K562 (cell line): Measurements from ENCODE around the gene PGM2L1. TPM values are rescaled to one million over a fixed set of nuclear protein-coding genes. Genes with fewer than 3 reads are reported as not detected.

ENCODE experiments used
- ATAC-seq: fragments of 200-7000 bp; cut with Tn5 transposase; 3 replicates; pipeline ENCODE4 v1.9.1; 2020; ENCODE audit warnings: moderate library complexity
- BruUV-seq: library from RNA; stranded (reverse); fragments of 400-500 nt; replicated peaks from 2 replicates; lab custom pipeline; 2021; lab: Mats Ljungman, UMichigan
- CTCF ChIA-PET: fragments of 300-600 bp; formaldehyde crosslinking; extraction: SDS; loops from one replicate; lab custom pipeline; 2021; ENCODE audit warnings: low intra/inter-chr PET ratio; lab: Yijun Ruan, JAX
- POLR2A ChIA-PET: fragments of 300-600, 350-650 bp; sonication (Branson Sonifier 250); formaldehyde crosslinking; extraction: SDS; loops from one replicate; lab custom pipeline; 2021; ENCODE audit warnings: antibody characterized with exemption, inconsistent platforms; lab: Yijun Ruan, JAX
- DNase-seq, 4 experiments: peaks; one replicate each; pipeline versions ENCODE4 v3.0.0 to v3.0.0-alpha.2; 2011 to 2018; ENCODE audit warnings: low spot score in 3 of 4, mixed read lengths in 3 of 4; ENCODE audit errors: extremely low read depth in 1 of 4
- FAIRE-seq: peaks from 2 replicates; lab custom pipeline; 2011; peaks lifted over from hg19 to GRCh38; lab: Jason Lieb, UNC
- H2AFZ ChIP-seq: 2 replicates; pipeline ENCODE4 v1.6.0; 2011; ENCODE audit warnings: low read depth, low read length, control low read depth, inconsistent platforms
- H3K27ac ChIP-seq: fragments of 200-600 bp; 3 replicates; pipeline ENCODE4 v1.8.0; 2011; ENCODE audit warnings: low read depth, mild to moderate bottlenecking, control low read depth, inconsistent platforms, low read length, moderate library complexity, mixed read lengths; ENCODE audit errors: extremely low read depth
- H3K27me3 ChIP-seq, 2 experiments: fragments of 300-600 bp in 1 of 2; 2 replicates in 1 of 2; 3 replicates in 1 of 2; pipeline versions ENCODE4 v1.6.0 to v1.8.0; 2011; ENCODE audit warnings: inconsistent platforms in 2 of 2, low read length in 2 of 2, mild to moderate bottlenecking in 1 of 2, mixed read lengths in 1 of 2, moderate library complexity in 1 of 2; ENCODE audit not compliant: control insufficient read depth in 2 of 2, insufficient read depth in 2 of 2
- H3K36me3 ChIP-seq: fragments of 300-600 bp; 3 replicates; pipeline ENCODE4 v1.8.0; 2011; ENCODE audit warnings: mild to moderate bottlenecking, low read length, inconsistent platforms; ENCODE audit not compliant: control insufficient read depth, insufficient read depth
- H3K4me1 ChIP-seq, 2 experiments: fragments of 200-600 bp in 1 of 2; replicated peaks in 1 of 2; 2 replicates in 1 of 2; 3 replicates in 1 of 2; pipeline versions ENCODE4 v1.5.1 to v1.8.0; 2011; ENCODE audit warnings: inconsistent platforms in 2 of 2, low read length in 2 of 2, mild to moderate bottlenecking in 1 of 2, mixed read lengths in 1 of 2, moderate library complexity in 1 of 2; ENCODE audit not compliant: control insufficient read depth in 2 of 2, insufficient read depth in 2 of 2
- H3K4me2 ChIP-seq: 2 replicates; pipeline ENCODE4 v1.6.1; 2011; ENCODE audit warnings: low read length, control low read depth, inconsistent platforms, mixed read lengths; ENCODE audit not compliant: insufficient read depth
- H3K4me3 ChIP-seq: fragments of 200-600 bp; sonication (generic), shearing (Covaris generic); 2 replicates; pipeline ENCODE4 v1.5.1; 2016; ENCODE audit warnings: control low read depth, inconsistent platforms
- H3K79me2 ChIP-seq: fragments of 200-600 bp; 3 replicates; pipeline ENCODE4 v1.8.0; 2011; ENCODE audit warnings: low read length, inconsistent platforms; ENCODE audit not compliant: control insufficient read depth, insufficient read depth
- H3K9ac ChIP-seq, 2 experiments: 2 replicates each; pipeline versions ENCODE4 v1.6.0 to v1.6.1; 2011; ENCODE audit warnings: low read depth in 2 of 2, low read length in 2 of 2, control low read depth in 1 of 2, inconsistent platforms in 1 of 2, mild to moderate bottlenecking in 1 of 2, mixed read lengths in 1 of 2; ENCODE audit not compliant: insufficient read depth in 1 of 2
- H3K9me1 ChIP-seq: one replicate; pipeline ENCODE4 v1.6.0; 2011; ENCODE audit warnings: inconsistent platforms, mild to moderate bottlenecking, low read length, moderate library complexity; ENCODE audit not compliant: control insufficient read depth, insufficient read depth
- H3K9me3 ChIP-seq: replicated peaks from 2 replicates; pipeline ENCODE4 v1.5.1; 2011; ENCODE audit warnings: low read depth, low read length, inconsistent platforms; ENCODE audit not compliant: control insufficient read depth, insufficient read depth
- H4K20me1 ChIP-seq: replicated peaks from 2 replicates; pipeline ENCODE4 v1.6.1; 2011; ENCODE audit warnings: low read length, inconsistent platforms, mixed read lengths; ENCODE audit not compliant: control insufficient read depth, insufficient read depth
- CTCF ChIP-seq, 3 experiments: IDR thresholded peaks in 2 of 3; conservative IDR thresholded peaks in 1 of 3; 2 replicates each; pipeline ENCODE4 v1.5.1; 2011 to 2012; ENCODE audit warnings: low read length in 3 of 3, mild to moderate bottlenecking in 3 of 3, control low read depth in 2 of 3, improper control_type of control experiment in 1 of 3, inconsistent platforms in 1 of 3, low read depth in 1 of 3, mixed read lengths in 1 of 3, moderate library complexity in 1 of 3; ENCODE audit not compliant: insufficient read depth in 2 of 3
- ESRRB ChIP-seq: fragments of 250-450 bp; sonication (Bioruptor Pico); IDR thresholded peaks from 2 replicates; pipeline ENCODE4 v1.5.0; 2020; ENCODE audit warnings: mild to moderate bottlenecking, moderate library complexity, borderline replicate concordance
- SNIP1 ChIP-seq: fragments of 450-650 bp; IDR thresholded peaks from 2 replicates; pipeline ENCODE4 v1.7.1; 2017; ENCODE audit warnings: low read depth, mild to moderate bottlenecking
- THRB ChIP-seq: fragments of 450-650 bp; formaldehyde crosslinking; conservative IDR thresholded peaks from 2 replicates; pipeline ENCODE4 v1.4.0; 2022; ENCODE audit warnings: mild to moderate bottlenecking, missing genetic modification characterization
- ZFP30 ChIP-seq: fragments of 250-450 bp; sonication (Bioruptor Pico); IDR thresholded peaks from 2 replicates; pipeline ENCODE4 v1.8.0; 2022; ENCODE audit warnings: moderate library complexity, mild to moderate bottlenecking, inconsistent platforms, borderline replicate concordance
- ZNF586 ChIP-seq: fragments of 450-650 bp; formaldehyde crosslinking; conservative IDR thresholded peaks from 2 replicates; pipeline ENCODE4 v1.4.0; 2020; ENCODE audit warnings: mild to moderate bottlenecking, moderate library complexity
- WGBS: fragments of 100-300 bp; shearing (Covaris generic); methylation state at CpG from one replicate; pipeline ENCODE4 v1.1.6; 2016; ENCODE audit warnings: low coverage, mixed read lengths; ENCODE audit not compliant: insufficient coverage; ENCODE audit errors: missing lambda C conversion rate; 5-methylcytosine and 5-hydroxymethylcytosine counted together
- in situ Hi-C: fragments of 300-500 bp; cut with MboI; formaldehyde crosslinking; loops from 4 replicates; pipeline ENCODE4 v1.15.0; 2018; ENCODE audit warnings: inconsistent platforms, mixed read lengths
- intact Hi-C: fragments of 100-400 bp; cut with micrococcal nuclease; formaldehyde crosslinking; loops from 2 replicates; pipeline ENCODE4 v1.14.2; 2022
- polyA plus RNA-seq, 8 experiments: library from polyadenylated mRNA; depleted of rRNA in 4 of 8; stranded (reverse) in 5 of 8; unstranded in 3 of 8; fragments of >200 nt; fragmentation: Nextera tagmentation in 2 of 8; fragmentation: Illumina TruSeq in 1 of 8; extraction: Ambion mirVana in 2 of 8; extraction: Trizol in 1 of 8; gene quantifications; 2 replicates each; pipeline versions ENCODE4 v1.2.1 to v1.2.3, GENCODE V29; 2011 to 2014; ENCODE audit warnings: inconsistent platforms in 1 of 8, missing spikeins in 1 of 8
- total RNA-seq, 7 experiments: library from RNA; depleted of rRNA in 6 of 7; stranded (reverse); fragments of >200 nt in 6 of 7; fragmentation: Illumina TruSeq in 2 of 7; extraction: Trizol in 2 of 7; gene quantifications; 2 replicates each; pipeline versions ENCODE4 v1.2.1 to v1.2.3, GENCODE V29; 2011 to 2021; ENCODE audit warnings: low replicate concordance in 1 of 7
- TF ChIP-seq, protein P1 (sequence below): fragments of 250-450 bp; sonication (Bioruptor Pico); IDR thresholded peaks from 2 replicates; pipeline ENCODE4 v1.9.0; 2021; ENCODE audit warnings: mild to moderate bottlenecking, inconsistent platforms

The PGM2L1 gene
- total and polyA plus RNA-seq, 9 of the 15 experiments (the other 6 are each of a cell fraction or from before 2014, with no cell fraction given): 0.32 to 0.95 (median 0.63) TPM

- no peak for TF ChIP-seq CTCF (IDR thresholded peaks at IDR 0.05 in 2 of 3, conservative IDR thresholded peaks at IDR 0.05 in 1 of 3; ENCODE audit: insufficient read depth in 2 of 3, low read depth in 1 of 3, low read length in 3 of 3)
These were observed 44.2 kb downstream of the PGM2L1 start (continued) for GRCh38 chr11:74354036-74354435.

GRCh38 chr11:74347381-74347780 is 50.9 kb downstream of the PGM2L1 start:
- Histone ChIP-seq H3K27ac (no peak overlapping the region), H3K4me2 (no peak overlapping the region), H3K9me3 (no peaks in the 10 kb centered on the region; the same call in 1 of the 2 replicates), H3K9ac (no peak overlapping the region), H3K27me3 (peaks cover 0 to 2% of the 10 kb centered on the region in 2 experiments; a peak in 1 of 5 replicates), H4K20me1 (no peaks in the 10 kb centered on the region), H2AFZ (no peak overlapping the region; the same call in 1 of the 2 replicates), H3K9me1 (no peaks in the 10 kb centered on the region), H3K4me3 (no peak overlapping the region)
- DNase-seq (no peak), ATAC-seq (no peak), FAIRE-seq (no peak)
- in situ Hi-C loops: no loop called here
- no TSS peak for BruUV-seq
- 5% methylated on average over 2 of the region's 2 CpGs for WGBS
- CTCF ChIA-PET: no interaction called here
- TF ChIP-seq ZFP30 (CRISPR knock-in tag) (no peak), THRB (CRISPR knock-in tag) (no peak), ESRRB (CRISPR knock-in tag) (no peak), SNIP1 (no peak), ZNF586 (CRISPR knock-in tag) (no peak)
- TF ChIP-seq, protein P1, sequence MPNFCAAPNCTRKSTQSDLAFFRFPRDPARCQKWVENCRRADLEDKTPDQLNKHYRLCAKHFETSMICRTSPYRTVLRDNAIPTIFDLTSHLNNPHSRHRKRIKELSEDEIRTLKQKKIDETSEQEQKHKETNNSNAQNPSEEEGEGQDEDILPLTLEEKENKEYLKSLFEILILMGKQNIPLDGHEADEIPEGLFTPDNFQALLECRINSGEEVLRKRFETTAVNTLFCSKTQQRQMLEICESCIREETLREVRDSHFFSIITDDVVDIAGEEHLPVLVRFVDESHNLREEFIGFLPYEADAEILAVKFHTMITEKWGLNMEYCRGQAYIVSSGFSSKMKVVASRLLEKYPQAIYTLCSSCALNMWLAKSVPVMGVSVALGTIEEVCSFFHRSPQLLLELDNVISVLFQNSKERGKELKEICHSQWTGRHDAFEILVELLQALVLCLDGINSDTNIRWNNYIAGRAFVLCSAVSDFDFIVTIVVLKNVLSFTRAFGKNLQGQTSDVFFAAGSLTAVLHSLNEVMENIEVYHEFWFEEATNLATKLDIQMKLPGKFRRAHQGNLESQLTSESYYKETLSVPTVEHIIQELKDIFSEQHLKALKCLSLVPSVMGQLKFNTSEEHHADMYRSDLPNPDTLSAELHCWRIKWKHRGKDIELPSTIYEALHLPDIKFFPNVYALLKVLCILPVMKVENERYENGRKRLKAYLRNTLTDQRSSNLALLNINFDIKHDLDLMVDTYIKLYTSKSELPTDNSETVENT (CRISPR knock-in tag): no peak
- TF ChIP-seq, all 486 proteins: peak for 0
- no peaks in the 10 kb centered on the region for H3K36me3 ChIP-seq
- no peaks in the 10 kb centered on the region; a peak in 2 of 5 replicates for H3K4me1 ChIP-seq
- POLR2A ChIA-PET: interaction anchor here (0.6 kb wide), 1 partner anchor 59 kb away, joined by 3 read pairs; no protein-coding TSS in a partner anchor
- H3K79me2 ChIP-seq: no peaks in the 10 kb centered on the region
- intact Hi-C loops: no loop called here
